IMR-90 (cell line): Measurements from ENCODE around the gene PPP1R9B. TPM values are rescaled to one million over a fixed set of nuclear protein-coding genes. Genes with fewer than 3 reads are reported as not detected.

ENCODE experiments used
- ATAC-seq: fragments of 200-7000 bp; cut with Tn5 transposase; 2 replicates; pipeline ENCODE4 v1.9.1; 2020; ENCODE audit warnings: low read depth, mild to moderate bottlenecking, moderate library complexity
- BruUV-seq: library from RNA; stranded (reverse); fragments of 400-500 nt; replicated peaks from 2 replicates; lab custom pipeline; 2021; lab: Mats Ljungman, UMichigan
- CTCF ChIA-PET: fragments of 300-600 bp; formaldehyde crosslinking; extraction: SDS; loops from one replicate; lab custom pipeline; 2021; ENCODE audit warnings: antibody characterized with exemption; lab: Yijun Ruan, JAX
- POLR2A ChIA-PET: fragments of 300-600 bp; sonication (Branson Sonifier 250); formaldehyde crosslinking; loops from one replicate; lab custom pipeline; 2022; ENCODE audit warnings: antibody characterized with exemption; ENCODE audit not compliant: unreplicated experiment; lab: Charles Lee
- DNase-seq: peaks from one replicate; pipeline ENCODE4 v3.0.0; 2013
- H2AFZ ChIP-seq: replicated peaks from 2 replicates; pipeline ENCODE3; 2013; ENCODE audit warnings: low read length, mild to moderate bottlenecking; ENCODE audit not compliant: poor library complexity
- H2AK5ac ChIP-seq: 2 replicates; pipeline ENCODE4 v1.6.1; 2013; ENCODE audit warnings: low read depth, low read length, inconsistent platforms
- H2AK9ac ChIP-seq: replicated peaks from 2 replicates; pipeline ENCODE3; 2013; ENCODE audit warnings: mild to moderate bottlenecking, low read depth, low read length, moderate library complexity; ENCODE audit not compliant: poor library complexity
- H2BK120ac ChIP-seq: 2 replicates; pipeline ENCODE4 v1.6.1; 2013; ENCODE audit warnings: low read depth, low read length, inconsistent platforms
- H2BK15ac ChIP-seq: 3 replicates; pipeline ENCODE4 v1.6.1; 2013; ENCODE audit warnings: low read depth, low read length, inconsistent platforms
- H2BK20ac ChIP-seq: 2 replicates; pipeline ENCODE4 v1.6.1; 2013; ENCODE audit warnings: low read depth, mild to moderate bottlenecking, inconsistent platforms, low read length, moderate library complexity
- H2BK5ac ChIP-seq: 2 replicates; pipeline ENCODE4 v1.6.1; 2013; ENCODE audit warnings: mild to moderate bottlenecking, low read depth, low read length, inconsistent platforms; ENCODE audit not compliant: poor library complexity, severe bottlenecking
- H3K14ac ChIP-seq: replicated peaks from 2 replicates; pipeline ENCODE4 v1.6.1; 2013; ENCODE audit warnings: low read depth, low read length, inconsistent platforms
- H3K18ac ChIP-seq: 2 replicates; pipeline ENCODE4 v1.6.1; 2013; ENCODE audit warnings: low read depth, low read length, control low read depth
- H3K23ac ChIP-seq: 2 replicates; pipeline ENCODE4 v1.6.1; 2013; ENCODE audit warnings: low read depth, low read length, inconsistent platforms
- H3K27ac ChIP-seq: 2 replicates; pipeline ENCODE4 v1.5.1; 2013; ENCODE audit warnings: mild to moderate bottlenecking, control low read depth, low read length; ENCODE audit not compliant: insufficient read depth
- H3K27me3 ChIP-seq: 2 replicates; pipeline ENCODE4 v1.6.1; 2013; ENCODE audit warnings: low read length; ENCODE audit not compliant: control insufficient read depth, insufficient read depth
- H3K36me3 ChIP-seq: 2 replicates; pipeline ENCODE4 v1.6.1; 2013; ENCODE audit warnings: low read length, mixed read lengths; ENCODE audit not compliant: control insufficient read depth, insufficient read depth
- H3K4ac ChIP-seq: 2 replicates; pipeline ENCODE4 v1.6.1; 2013; ENCODE audit warnings: low read depth, low read length, inconsistent platforms
- H3K4me1 ChIP-seq: 2 replicates; pipeline ENCODE4 v1.6.1; 2013; ENCODE audit warnings: low read length, mixed read lengths; ENCODE audit not compliant: control insufficient read depth, insufficient read depth
- H3K4me2 ChIP-seq: 2 replicates; pipeline ENCODE4 v1.6.1; 2013; ENCODE audit warnings: low read depth, mild to moderate bottlenecking, control low read depth, low read length, moderate library complexity
- H3K4me3 ChIP-seq: 2 replicates; pipeline ENCODE4 v1.5.1; 2013; ENCODE audit warnings: low read depth, mild to moderate bottlenecking, control low read depth, low read length, moderate library complexity; ENCODE audit not compliant: insufficient read depth
- H3K56ac ChIP-seq: 2 replicates; pipeline ENCODE4 v1.6.1; 2013; ENCODE audit warnings: low read length, inconsistent platforms; ENCODE audit not compliant: insufficient read depth; ENCODE audit errors: extremely low read depth
- H3K79me1 ChIP-seq, 2 experiments: 2 replicates each; pipeline ENCODE4 v1.6.1; 2013; ENCODE audit warnings: low read length in 2 of 2, inconsistent platforms in 1 of 2, low read depth in 1 of 2
- H3K9ac ChIP-seq: 2 replicates; pipeline ENCODE4 v1.6.1; 2013; ENCODE audit warnings: low read depth, low read length, control low read depth
- H3K9me1 ChIP-seq: 2 replicates; pipeline ENCODE4 v1.6.1; 2013; ENCODE audit warnings: low read length, inconsistent platforms; ENCODE audit not compliant: insufficient read depth
- H3K9me3 ChIP-seq: 2 replicates; pipeline ENCODE4 v1.6.1; 2013; ENCODE audit warnings: low read length; ENCODE audit not compliant: control insufficient read depth, insufficient read depth
- H4K20me1 ChIP-seq: 2 replicates; pipeline ENCODE4 v1.6.1; 2013; ENCODE audit warnings: low read length, inconsistent platforms; ENCODE audit not compliant: insufficient read depth
- H4K5ac ChIP-seq: 2 replicates; pipeline ENCODE4 v1.6.1; 2013; ENCODE audit warnings: mild to moderate bottlenecking, low read depth, low read length, control low read depth
- H4K8ac ChIP-seq, 2 experiments: 2 replicates each; pipeline ENCODE4 v1.6.1; 2013; ENCODE audit warnings: low read depth in 2 of 2, low read length in 2 of 2, control low read depth in 1 of 2, inconsistent platforms in 1 of 2
- H4K91ac ChIP-seq: 2 replicates; pipeline ENCODE4 v1.6.1; 2013; ENCODE audit warnings: low read depth, low read length, inconsistent platforms; ENCODE audit not compliant: insufficient read depth
- BHLHE40 ChIP-seq: fragments of 150-350 bp; IDR thresholded peaks from 2 replicates; pipeline ENCODE4 v1.6.1; 2016; ENCODE audit warnings: mild to moderate bottlenecking, low read depth, low read length
- CEBPB ChIP-seq: IDR thresholded peaks from 2 replicates; pipeline ENCODE4 v1.6.1; 2012; ENCODE audit warnings: low read depth, low read length, improper control_type of control experiment
- CHD1 ChIP-seq: IDR thresholded peaks from 2 replicates; pipeline ENCODE4 v1.6.1; 2012; ENCODE audit warnings: low read depth, low read length, improper control_type of control experiment
- MAFK ChIP-seq: IDR thresholded peaks from 2 replicates; pipeline ENCODE4 v1.6.1; 2012; ENCODE audit warnings: low read depth, low read length, improper control_type of control experiment
- MAZ ChIP-seq: IDR thresholded peaks from 2 replicates; pipeline ENCODE4 v1.6.1; 2012; ENCODE audit warnings: low read depth, mild to moderate bottlenecking, low read length, improper control_type of control experiment, moderate library complexity, borderline replicate concordance
- MXI1 ChIP-seq: IDR thresholded peaks from 2 replicates; pipeline ENCODE4 v1.6.1; 2012; ENCODE audit warnings: low read depth, mild to moderate bottlenecking, low read length, moderate library complexity, borderline replicate concordance
- NFE2L2 ChIP-seq: fragments of 150-350 bp; IDR thresholded peaks from 2 replicates; pipeline ENCODE4 v1.6.1; 2016; ENCODE audit warnings: low read depth, mild to moderate bottlenecking, low read length
- POLR2A ChIP-seq: IDR thresholded peaks from 2 replicates; pipeline ENCODE4 v1.6.1; 2012; ENCODE audit warnings: mild to moderate bottlenecking, low read depth, low read length
- RAD21 ChIP-seq: IDR thresholded peaks from 2 replicates; pipeline ENCODE4 v1.6.1; 2012; ENCODE audit warnings: low read length, improper control_type of control experiment
- RCOR1 ChIP-seq: IDR thresholded peaks from 2 replicates; pipeline ENCODE4 v1.6.1; 2012; ENCODE audit warnings: mild to moderate bottlenecking, low read length, improper control_type of control experiment; ENCODE audit not compliant: insufficient replicate concordance
- RFX5 ChIP-seq: IDR thresholded peaks from 2 replicates; pipeline ENCODE4 v1.8.0; 2012; ENCODE audit warnings: low read depth, mild to moderate bottlenecking, low read length, moderate library complexity
- SMC3 ChIP-seq: fragments of 150-350 bp; IDR thresholded peaks from 2 replicates; pipeline ENCODE4 v1.6.1; 2016; ENCODE audit warnings: low read depth, mild to moderate bottlenecking, antibody characterized with exemption, low read length, moderate library complexity
- WGBS, 2 experiments: methylation state at CpG; one replicate each; pipeline versions ENCODE4 v1.1.5 to v1.1.7; 2013; ENCODE audit warnings: missing lambda C conversion rate in 2 of 2; ENCODE audit not compliant: insufficient read length in 1 of 2; ENCODE audit errors: extremely low coverage in 2 of 2; 5-methylcytosine and 5-hydroxymethylcytosine counted together
- dilution Hi-C: fragments of 300-500 bp; cut with HindIII; formaldehyde crosslinking; loops from one replicate; pipeline ENCODE4 v1.14.3; 2018; ENCODE audit warnings: low sequenced_read_pairs; ENCODE audit not compliant: unreplicated experiment
- in situ Hi-C: fragments of 300-500 bp; cut with MboI; formaldehyde crosslinking; loops from 3 replicates; pipeline ENCODE4 v1.14.3; 2019; ENCODE audit warnings: low sequenced_read_pairs, inconsistent platforms, mixed read lengths
- intact Hi-C: fragments of 100-400 bp; cut with micrococcal nuclease; formaldehyde crosslinking; loops from 2 replicates; pipeline ENCODE4 v1.10.0; 2022
- polyA plus RNA-seq, 3 experiments: library from polyadenylated mRNA; depleted of rRNA; stranded (reverse); fragments of >200 nt; gene quantifications; 2 replicates each; pipeline ENCODE4 v1.2.3, GENCODE V29; 2012; ENCODE audit warnings: low replicate concordance in 1 of 3
- total RNA-seq: library from RNA; depleted of rRNA; stranded (reverse); fragments of >200 nt; gene quantifications from 2 replicates; pipeline ENCODE4 v1.2.3, GENCODE V29; 2012
- TF ChIP-seq, protein P1 (sequence below): conservative IDR thresholded peaks from 2 replicates; pipeline ENCODE4 v1.5.1; 2012; ENCODE audit warnings: mild to moderate bottlenecking, low read depth, low read length, improper control_type of control experiment
- TF ChIP-seq, protein P2 (sequence below): fragments of 150-350 bp; IDR thresholded peaks from 2 replicates; pipeline ENCODE4 v1.6.1; 2016; ENCODE audit warnings: low read depth, mild to moderate bottlenecking, low read length, moderate library complexity, borderline replicate concordance
- TF ChIP-seq, protein P3 (sequence below): fragments of 150-350 bp; IDR thresholded peaks from 2 replicates; pipeline ENCODE4 v1.6.1; 2017; ENCODE audit warnings: mild to moderate bottlenecking, antibody characterized with exemption, low read length, low read depth

PPP1R9B gene
- total and polyA plus RNA-seq, 2 of the 4 experiments (the other 2 are of a cell fraction), result 23.0 to 28.0 TPM

DNA sequence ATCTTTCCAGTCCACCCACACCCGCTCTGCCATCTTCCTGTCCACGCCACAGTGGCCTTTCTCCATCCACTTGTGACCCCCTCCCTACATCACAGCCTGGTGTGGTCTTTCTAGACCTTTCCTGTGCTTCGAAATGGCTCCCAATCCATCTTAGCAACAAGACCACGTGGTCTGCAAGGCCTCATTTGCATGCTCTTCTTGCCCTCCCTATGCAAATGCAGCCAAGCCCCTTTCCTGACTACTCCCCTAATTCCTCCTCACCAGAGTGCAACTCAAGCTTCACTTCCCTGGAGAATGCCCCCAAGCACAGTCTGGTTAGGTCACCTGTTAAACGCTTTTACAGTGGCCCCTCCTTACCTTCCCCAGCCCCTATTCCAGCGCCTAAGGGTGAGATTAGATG lies 6.1 kb downstream of the PPP1R9B start:
- no peaks in the 10 kb centered on the region for H3K9me3 ChIP-seq
- peaks cover 13 to 91% of the 10 kb centered on the region in 2 experiments for H3K79me1 ChIP-seq
- peaks cover 93% of the 10 kb centered on the region for H4K20me1 ChIP-seq
- H4K8ac ChIP-seq, result no peak overlapping the region
- H2BK5ac ChIP-seq, result no peak overlapping the region
- H3K9me1 ChIP-seq, result peaks cover 2% of the 10 kb centered on the region; the same call in 1 of the 2 replicates
- intact Hi-C loops (no loop called here), in situ Hi-C loops (no loop called here), dilution Hi-C loops (no loop called here)
- H3K4me2 ChIP-seq, result no peak overlapping the region
- H2AK9ac ChIP-seq, result no peak overlapping the region
- POLR2A ChIA-PET, result no interaction called here
- no peak overlapping the region for H2AK5ac ChIP-seq
- no peak overlapping the region for H3K56ac ChIP-seq
- no peak overlapping the region for H3K18ac ChIP-seq
- DNase-seq (no peak), ATAC-seq (no peak)
- H4K91ac ChIP-seq, result no peak overlapping the region
- no TSS peak for BruUV-seq
- no peaks in the 10 kb centered on the region for H3K27me3 ChIP-seq
- H4K5ac ChIP-seq, result no peak overlapping the region
- H2BK15ac ChIP-seq, result no peak overlapping the region
- TF ChIP-seq, protein P1, sequence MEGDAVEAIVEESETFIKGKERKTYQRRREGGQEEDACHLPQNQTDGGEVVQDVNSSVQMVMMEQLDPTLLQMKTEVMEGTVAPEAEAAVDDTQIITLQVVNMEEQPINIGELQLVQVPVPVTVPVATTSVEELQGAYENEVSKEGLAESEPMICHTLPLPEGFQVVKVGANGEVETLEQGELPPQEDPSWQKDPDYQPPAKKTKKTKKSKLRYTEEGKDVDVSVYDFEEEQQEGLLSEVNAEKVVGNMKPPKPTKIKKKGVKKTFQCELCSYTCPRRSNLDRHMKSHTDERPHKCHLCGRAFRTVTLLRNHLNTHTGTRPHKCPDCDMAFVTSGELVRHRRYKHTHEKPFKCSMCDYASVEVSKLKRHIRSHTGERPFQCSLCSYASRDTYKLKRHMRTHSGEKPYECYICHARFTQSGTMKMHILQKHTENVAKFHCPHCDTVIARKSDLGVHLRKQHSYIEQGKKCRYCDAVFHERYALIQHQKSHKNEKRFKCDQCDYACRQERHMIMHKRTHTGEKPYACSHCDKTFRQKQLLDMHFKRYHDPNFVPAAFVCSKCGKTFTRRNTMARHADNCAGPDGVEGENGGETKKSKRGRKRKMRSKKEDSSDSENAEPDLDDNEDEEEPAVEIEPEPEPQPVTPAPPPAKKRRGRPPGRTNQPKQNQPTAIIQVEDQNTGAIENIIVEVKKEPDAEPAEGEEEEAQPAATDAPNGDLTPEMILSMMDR, result no peak
- TF ChIP-seq CHD1 (no peak), CEBPB (no peak), RFX5 (no peak), SMC3 (no peak), MAZ (no peak), POLR2A (no peak), RAD21 (no peak), BHLHE40 (no peak), RCOR1 (no peak), NFE2L2 (no peak), MXI1 (no peak), MAFK (no peak)
- TF ChIP-seq, protein P2, sequence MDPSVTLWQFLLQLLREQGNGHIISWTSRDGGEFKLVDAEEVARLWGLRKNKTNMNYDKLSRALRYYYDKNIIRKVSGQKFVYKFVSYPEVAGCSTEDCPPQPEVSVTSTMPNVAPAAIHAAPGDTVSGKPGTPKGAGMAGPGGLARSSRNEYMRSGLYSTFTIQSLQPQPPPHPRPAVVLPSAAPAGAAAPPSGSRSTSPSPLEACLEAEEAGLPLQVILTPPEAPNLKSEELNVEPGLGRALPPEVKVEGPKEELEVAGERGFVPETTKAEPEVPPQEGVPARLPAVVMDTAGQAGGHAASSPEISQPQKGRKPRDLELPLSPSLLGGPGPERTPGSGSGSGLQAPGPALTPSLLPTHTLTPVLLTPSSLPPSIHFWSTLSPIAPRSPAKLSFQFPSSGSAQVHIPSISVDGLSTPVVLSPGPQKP, result no peak
- TF ChIP-seq, protein P3, sequence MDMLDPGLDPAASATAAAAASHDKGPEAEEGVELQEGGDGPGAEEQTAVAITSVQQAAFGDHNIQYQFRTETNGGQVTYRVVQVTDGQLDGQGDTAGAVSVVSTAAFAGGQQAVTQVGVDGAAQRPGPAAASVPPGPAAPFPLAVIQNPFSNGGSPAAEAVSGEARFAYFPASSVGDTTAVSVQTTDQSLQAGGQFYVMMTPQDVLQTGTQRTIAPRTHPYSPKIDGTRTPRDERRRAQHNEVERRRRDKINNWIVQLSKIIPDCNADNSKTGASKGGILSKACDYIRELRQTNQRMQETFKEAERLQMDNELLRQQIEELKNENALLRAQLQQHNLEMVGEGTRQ, result no peak
- H3K4me3 ChIP-seq, result no peak overlapping the region
- H3K23ac ChIP-seq, result no peak overlapping the region
- no peak overlapping the region for H2BK120ac ChIP-seq
- peaks cover 55% of the 10 kb centered on the region for H3K36me3 ChIP-seq
- CTCF ChIA-PET, result no interaction called here
- H3K14ac ChIP-seq, result no peak overlapping the region
- 100% methylated on average over 2 of the region's 6 CpGs; no CpG with 5 or more reads in 1 of the 2 experiments for WGBS, 2 experiments
- no peak overlapping the region for H3K9ac ChIP-seq
- no peak overlapping the region for H3K27ac ChIP-seq
- H2BK20ac ChIP-seq, result no peak overlapping the region
- no peak overlapping the region for H3K4ac ChIP-seq
- no peak overlapping the region for H2AFZ ChIP-seq
- peaks cover 22% of the 10 kb centered on the region for H3K4me1 ChIP-seq
